K562 (cell line): ENCODE data around the gene SLC1A4.

Experiments
- TF ChIP-seq, protein P1 (sequence below): sonication (generic); formaldehyde crosslinking; IDR thresholded peaks from 2 replicates; pipeline ENCODE4 v1.8.1; 2023; ENCODE audit warnings: mild to moderate bottlenecking, missing genetic modification reagents
- TF ChIP-seq, protein P2 (sequence below), 3 experiments: IDR thresholded peaks in 2 of 3; conservative IDR thresholded peaks in 1 of 3; 2 replicates each; pipeline ENCODE4 v1.5.1; 2011 to 2012; ENCODE audit warnings: low read length in 3 of 3, mild to moderate bottlenecking in 3 of 3, control low read depth in 2 of 3, improper control_type of control experiment in 1 of 3, inconsistent platforms in 1 of 3, low read depth in 1 of 3, mixed read lengths in 1 of 3, moderate library complexity in 1 of 3; ENCODE audit not compliant: insufficient read depth in 2 of 3

DNA sequence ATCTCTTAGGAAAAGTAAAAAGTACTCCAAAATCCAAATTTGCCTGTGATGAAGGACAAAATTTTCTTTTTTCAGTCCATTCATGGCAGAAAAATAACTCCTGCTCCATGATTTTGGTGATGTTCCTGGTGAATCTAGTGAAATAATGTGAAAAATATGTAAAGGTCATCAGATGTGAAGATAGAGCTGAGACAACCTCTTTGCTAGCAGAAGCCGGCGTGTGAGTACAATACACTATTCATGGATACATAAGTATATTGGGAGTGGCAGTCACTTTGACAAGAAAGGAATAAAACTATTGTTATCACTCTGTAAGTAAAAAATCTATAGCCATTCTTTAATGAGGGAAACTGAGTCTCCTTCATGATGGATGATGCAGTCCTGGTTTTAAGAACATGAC, 6.3 kb upstream of the SLC1A4 start:
- TF ChIP-seq, protein P1, sequence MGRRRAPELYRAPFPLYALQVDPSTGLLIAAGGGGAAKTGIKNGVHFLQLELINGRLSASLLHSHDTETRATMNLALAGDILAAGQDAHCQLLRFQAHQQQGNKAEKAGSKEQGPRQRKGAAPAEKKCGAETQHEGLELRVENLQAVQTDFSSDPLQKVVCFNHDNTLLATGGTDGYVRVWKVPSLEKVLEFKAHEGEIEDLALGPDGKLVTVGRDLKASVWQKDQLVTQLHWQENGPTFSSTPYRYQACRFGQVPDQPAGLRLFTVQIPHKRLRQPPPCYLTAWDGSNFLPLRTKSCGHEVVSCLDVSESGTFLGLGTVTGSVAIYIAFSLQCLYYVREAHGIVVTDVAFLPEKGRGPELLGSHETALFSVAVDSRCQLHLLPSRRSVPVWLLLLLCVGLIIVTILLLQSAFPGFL (CRISPR knock-in tag), result no peak
- TF ChIP-seq, protein P2, sequence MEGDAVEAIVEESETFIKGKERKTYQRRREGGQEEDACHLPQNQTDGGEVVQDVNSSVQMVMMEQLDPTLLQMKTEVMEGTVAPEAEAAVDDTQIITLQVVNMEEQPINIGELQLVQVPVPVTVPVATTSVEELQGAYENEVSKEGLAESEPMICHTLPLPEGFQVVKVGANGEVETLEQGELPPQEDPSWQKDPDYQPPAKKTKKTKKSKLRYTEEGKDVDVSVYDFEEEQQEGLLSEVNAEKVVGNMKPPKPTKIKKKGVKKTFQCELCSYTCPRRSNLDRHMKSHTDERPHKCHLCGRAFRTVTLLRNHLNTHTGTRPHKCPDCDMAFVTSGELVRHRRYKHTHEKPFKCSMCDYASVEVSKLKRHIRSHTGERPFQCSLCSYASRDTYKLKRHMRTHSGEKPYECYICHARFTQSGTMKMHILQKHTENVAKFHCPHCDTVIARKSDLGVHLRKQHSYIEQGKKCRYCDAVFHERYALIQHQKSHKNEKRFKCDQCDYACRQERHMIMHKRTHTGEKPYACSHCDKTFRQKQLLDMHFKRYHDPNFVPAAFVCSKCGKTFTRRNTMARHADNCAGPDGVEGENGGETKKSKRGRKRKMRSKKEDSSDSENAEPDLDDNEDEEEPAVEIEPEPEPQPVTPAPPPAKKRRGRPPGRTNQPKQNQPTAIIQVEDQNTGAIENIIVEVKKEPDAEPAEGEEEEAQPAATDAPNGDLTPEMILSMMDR (IDR thresholded peaks at IDR 0.05 in 2 of 3, conservative IDR thresholded peaks at IDR 0.05 in 1 of 3; ENCODE audit: insufficient read depth in 2 of 3, low read depth in 1 of 3, low read length in 3 of 3), result no peak
